Endothelial cell of umbilical vein (primary cell): Measurements from ENCODE around the gene TIGIT. TPM values are rescaled to one million over a fixed set of nuclear protein-coding genes. Genes with fewer than 3 reads are reported as not detected.

Experiments used
- BruUV-seq: library from RNA; stranded (reverse); fragments of 400-500 nt; replicated peaks from 2 replicates; lab custom pipeline; 2021; lab: Mats Ljungman, UMichigan
- CTCF ChIA-PET: fragments of 300-600, 350-600 bp; sonication (Branson Sonifier 250); formaldehyde crosslinking; loops from one replicate; lab custom pipeline; 2021; ENCODE audit warnings: antibody characterized with exemption, inconsistent platforms; lab: Charles Lee
- POLR2A ChIA-PET: fragments of 300-600, 350-600 bp; sonication (Branson Sonifier 250); formaldehyde crosslinking; loops from one replicate; lab custom pipeline; 2021; ENCODE audit warnings: antibody characterized with exemption, inconsistent platforms; lab: Charles Lee
- DNase-seq: peaks from one replicate; pipeline ENCODE4 v3.0.0-alpha.2; 2011; ENCODE audit warnings: low read depth, low spot score
- FAIRE-seq: peaks from 2 replicates; lab custom pipeline; 2011; peaks lifted over from hg19 to GRCh38; lab: Jason Lieb, UNC
- H2AFZ ChIP-seq: 2 replicates; pipeline ENCODE4 v1.6.0; 2012; ENCODE audit warnings: low read depth, low read length, control low read depth, inconsistent platforms
- H3K27ac ChIP-seq: 2 replicates; pipeline ENCODE4 v1.5.1; 2011; ENCODE audit warnings: low read depth, mild to moderate bottlenecking, control low read depth, low read length, moderate library complexity; ENCODE audit not compliant: insufficient read depth
- H3K27me3 ChIP-seq, 2 experiments: 2 replicates each; pipeline versions ENCODE4 v1.6.0 to v1.6.1; 2011; ENCODE audit warnings: low read length in 2 of 2, mixed read lengths in 1 of 2; ENCODE audit not compliant: control insufficient read depth in 2 of 2, insufficient read depth in 2 of 2
- H3K36me3 ChIP-seq, 2 experiments: 2 replicates in 1 of 2; 3 replicates in 1 of 2; pipeline ENCODE4 v1.5.1; 2011; ENCODE audit warnings: low read length in 2 of 2, mild to moderate bottlenecking in 1 of 2, moderate library complexity in 1 of 2; ENCODE audit not compliant: control insufficient read depth in 2 of 2, insufficient read depth in 2 of 2; ENCODE audit errors: extremely low read depth in 1 of 2
- H3K4me1 ChIP-seq: 3 replicates; pipeline ENCODE4 v1.5.1; 2011; ENCODE audit warnings: mild to moderate bottlenecking, low read length; ENCODE audit not compliant: control insufficient read depth, insufficient read depth; ENCODE audit errors: extremely low read depth
- H3K4me2 ChIP-seq: 2 replicates; pipeline ENCODE4 v1.6.1; 2011; ENCODE audit warnings: low read length, control low read depth, mixed read lengths; ENCODE audit not compliant: insufficient read depth
- H3K4me3 ChIP-seq, 3 experiments: fragments of 200-600 bp in 1 of 3; sonication (generic), shearing (Covaris generic) in 1 of 3; replicated peaks in 1 of 3; 2 replicates each; pipeline ENCODE4 v1.5.1; 2011 to 2016; ENCODE audit warnings: control low read depth in 3 of 3, low read length in 3 of 3, mild to moderate bottlenecking in 2 of 3, inconsistent platforms in 1 of 3, low read depth in 1 of 3, moderate library complexity in 1 of 3; ENCODE audit not compliant: insufficient read depth in 1 of 3
- H3K79me2 ChIP-seq: 2 replicates; pipeline ENCODE4 v1.6.0; 2012; ENCODE audit warnings: low read length, inconsistent platforms; ENCODE audit not compliant: control insufficient read depth, insufficient read depth
- H3K9ac ChIP-seq: replicated peaks from 2 replicates; pipeline ENCODE3; 2011; ENCODE audit warnings: low read length, control low read depth; ENCODE audit not compliant: insufficient read depth; ENCODE audit errors: extremely low read depth
- H3K9me1 ChIP-seq: replicated peaks from 3 replicates; pipeline ENCODE4 v1.6.0; 2011; ENCODE audit warnings: mild to moderate bottlenecking, low read length; ENCODE audit not compliant: control insufficient read depth, insufficient read depth; ENCODE audit errors: extremely low read depth
- H3K9me3 ChIP-seq: replicated peaks from 2 replicates; pipeline ENCODE4 v1.5.1; 2012; ENCODE audit warnings: low read length, inconsistent platforms; ENCODE audit not compliant: control insufficient read depth, insufficient read depth
- H4K20me1 ChIP-seq: replicated peaks from 2 replicates; pipeline ENCODE3; 2011; ENCODE audit warnings: mild to moderate bottlenecking, low read length; ENCODE audit not compliant: control insufficient read depth, insufficient read depth; ENCODE audit errors: extremely low read depth
- CTCF ChIP-seq, 2 donors: IDR thresholded peaks; 1 replicate in 1 of 2; 2 replicates in 1 of 2; pipeline ENCODE4 v1.5.1; 2011; ENCODE audit warnings: low read length in 2 of 2, mild to moderate bottlenecking in 2 of 2, moderate library complexity in 2 of 2, control low read depth in 1 of 2, inconsistent platforms in 1 of 2, low read depth in 1 of 2; ENCODE audit not compliant: insufficient read depth in 1 of 2; ENCODE audit errors: extremely low read depth in 1 of 2
- EZH2 ChIP-seq: IDR thresholded peaks from 2 replicates; pipeline ENCODE4 v1.6.1; 2012; ENCODE audit warnings: borderline replicate concordance, low read depth, mild to moderate bottlenecking, moderate library complexity, low read length, inconsistent platforms; ENCODE audit not compliant: severe bottlenecking
- FOS ChIP-seq: IDR thresholded peaks from 2 replicates; pipeline ENCODE4 v1.6.1; 2011; ENCODE audit warnings: mild to moderate bottlenecking, low read length, moderate library complexity, borderline replicate concordance; ENCODE audit not compliant: insufficient read depth
- GATA2 ChIP-seq: IDR thresholded peaks from 2 replicates; pipeline ENCODE4 v1.7.0; 2011; ENCODE audit warnings: low read depth, mild to moderate bottlenecking, moderate library complexity, mixed read lengths, low read length; ENCODE audit not compliant: insufficient read length, insufficient read depth
- JUN ChIP-seq: IDR thresholded peaks from 2 replicates; pipeline ENCODE4 v1.6.1; 2011; ENCODE audit warnings: borderline replicate concordance, low read depth; ENCODE audit not compliant: insufficient read length, insufficient read depth
- MAX ChIP-seq: IDR thresholded peaks from 2 replicates; pipeline ENCODE4 v1.6.1; 2011; ENCODE audit not compliant: insufficient read depth, insufficient read length
- MYC ChIP-seq: IDR thresholded peaks from one replicate; pipeline ENCODE4 v1.6.1; 2011; ENCODE audit warnings: mild to moderate bottlenecking, low read depth, low read length
- POLR2A ChIP-seq: IDR thresholded peaks from 2 replicates; pipeline ENCODE4 v1.6.1; 2012; ENCODE audit warnings: low read depth, mild to moderate bottlenecking, control low read depth, low read length
- POLR2AphosphoS5 ChIP-seq: IDR thresholded peaks from 2 replicates; pipeline ENCODE4 v1.6.1; 2012; ENCODE audit warnings: low read depth, mild to moderate bottlenecking, control low read depth, low read length, moderate library complexity; ENCODE audit not compliant: insufficient read depth
- dilution Hi-C: fragments of 300-500 bp; cut with MboI; formaldehyde crosslinking; loops from one replicate; pipeline ENCODE4 v1.15.0; 2019; ENCODE audit warnings: low sequenced_read_pairs; ENCODE audit not compliant: extremely low pct_ligation_motif_present
- intact Hi-C: fragments of 100-400 bp; cut with micrococcal nuclease; formaldehyde crosslinking; loops from one replicate; pipeline ENCODE4 v1.10.0; 2022
- polyA plus RNA-seq, 4 experiments: library from polyadenylated mRNA; depleted of rRNA in 3 of 4; stranded (reverse) in 3 of 4; unstranded in 1 of 4; fragments of >200 nt; gene quantifications; 2 replicates each; pipeline versions ENCODE4 v1.2.1 to v1.2.3, GENCODE V29; 2011 to 2012; ENCODE audit warnings: missing spikeins in 1 of 4
- total RNA-seq: library from RNA; stranded (reverse); gene quantifications from 2 replicates; pipeline ENCODE4 v1.2.3, GENCODE V29; 2021

Gene TIGIT
- total and polyA plus RNA-seq, 2 donors (not counting 3 experiments of a cell fraction or from before 2014, with no cell fraction given): not detected

DNA sequence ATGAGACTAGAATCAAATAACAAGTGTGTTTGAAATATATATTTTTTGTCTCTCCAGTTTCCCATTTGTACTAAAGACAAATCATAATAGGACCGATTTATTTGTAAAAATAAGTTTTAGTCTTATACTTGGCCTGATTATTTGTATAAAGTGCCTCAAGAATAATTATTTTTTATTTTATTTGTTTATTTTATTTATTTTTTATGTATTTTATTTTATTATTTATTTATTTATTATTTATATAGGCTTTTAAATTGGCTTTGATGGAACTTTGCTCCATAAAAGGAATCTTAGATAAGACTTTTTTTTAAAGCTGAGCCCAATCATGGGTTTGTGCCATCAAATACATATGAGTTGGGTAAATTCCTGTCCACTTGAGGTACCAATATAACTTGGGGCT lies 34.3 kb upstream of the TIGIT start:
- BruUV-seq: no TSS peak
- CTCF ChIA-PET: no interaction called here

GRCh38 chr3:114260152-114260551 lies 33.7 kb upstream of the TIGIT start:
- CTCF ChIA-PET: no interaction called here
- POLR2A ChIA-PET: no interaction called here
- Histone ChIP-seq H3K9me1 (no peaks in the 10 kb centered on the region), H3K9me3 (no peaks in the 10 kb centered on the region), H3K27me3 (no peaks in the 10 kb centered on the region), H3K4me2 (no peak overlapping the region), H3K4me3 (no peak overlapping the region), H3K27ac (no peak overlapping the region), H4K20me1 (no peaks in the 10 kb centered on the region), H3K9ac (no peak overlapping the region), H2AFZ (no peak overlapping the region), H3K36me3 (no peaks in the 10 kb centered on the region), H3K4me1 (no peaks in the 10 kb centered on the region), H3K79me2 (no peaks in the 10 kb centered on the region)
- dilution Hi-C loops: no loop called here
- TF ChIP-seq EZH2 (no peak), MAX (no peak), POLR2A (no peak), FOS (no peak), JUN (no peak), POLR2AphosphoS5 (no peak), CTCF (IDR thresholded peaks at IDR 0.05; ENCODE audit: extremely low read depth in 1 of 2, insufficient read depth in 1 of 2, low read depth in 1 of 2, low read length in 2 of 2) (no peak), GATA2 (no peak), MYC (no peak)
- intact Hi-C loops: no loop called here
- no peak for FAIRE-seq
- BruUV-seq: no TSS peak
- no peak for DNase-seq

More for the DNA sequence above, 34.3 kb upstream of the TIGIT start:
- dilution Hi-C loops (no loop called here), intact Hi-C loops (no loop called here)
- Histone ChIP-seq H3K36me3 (no peaks in the 10 kb centered on the region), H3K4me3 (no peak overlapping the region), H3K79me2 (no peaks in the 10 kb centered on the region), H3K9me1 (no peaks in the 10 kb centered on the region), H3K4me1 (no peaks in the 10 kb centered on the region), H3K4me2 (no peak overlapping the region), H3K27me3 (no peaks in the 10 kb centered on the region), H3K9ac (no peak overlapping the region), H2AFZ (no peak overlapping the region), H4K20me1 (no peaks in the 10 kb centered on the region), H3K9me3 (no peaks in the 10 kb centered on the region), H3K27ac (no peak overlapping the region)
- no peak for DNase-seq
- no peak for TF ChIP-seq JUN
- TF ChIP-seq EZH2: no peak
- TF ChIP-seq MYC: no peak
- TF ChIP-seq POLR2A: no peak
- TF ChIP-seq FOS: no peak
- no peak for TF ChIP-seq GATA2
- POLR2A ChIA-PET: no interaction called here
- no peak for FAIRE-seq
